ENCODE data around the gene TPI1. TPM values are rescaled to one million over a fixed set of nuclear protein-coding genes. Genes with fewer than 3 reads are reported as not detected.

TPI1 gene
- total and polyA plus RNA-seq, 4 donors = 190 to 547 (median 396) TPM

DNA sequence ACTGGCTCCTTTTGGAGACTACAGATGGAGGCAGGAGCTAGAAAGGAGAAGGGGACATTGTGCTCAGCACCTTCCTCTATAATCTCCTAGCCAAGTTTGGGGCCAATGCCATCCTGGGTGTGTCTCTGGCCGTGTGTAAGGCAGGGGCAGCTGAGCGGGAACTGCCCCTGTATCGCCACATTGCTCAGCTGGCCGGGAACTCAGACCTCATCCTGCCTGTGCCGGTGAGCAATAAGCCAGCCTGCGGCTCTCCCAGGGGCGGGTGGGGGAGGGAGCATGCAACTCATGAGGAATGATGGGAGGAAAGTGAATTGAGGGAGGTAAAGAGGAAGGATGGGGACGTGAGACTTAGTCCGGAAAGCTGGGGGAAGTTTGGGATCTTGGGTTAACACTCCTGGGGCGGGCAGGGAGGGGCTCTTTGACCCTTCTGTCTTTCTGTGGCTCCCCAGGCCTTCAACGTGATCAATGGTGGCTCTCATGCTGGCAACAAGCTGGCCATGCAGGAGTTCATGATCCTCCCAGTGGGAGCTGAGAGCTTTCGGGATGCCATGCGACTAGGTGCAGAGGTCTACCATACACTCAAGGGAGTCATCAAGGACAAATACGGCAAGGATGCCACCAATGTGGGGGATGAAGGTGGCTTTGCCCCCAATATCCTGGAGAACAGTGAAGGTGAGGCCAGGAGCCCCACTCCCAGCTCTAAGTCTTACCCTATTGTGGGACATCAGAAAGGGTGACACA lies 50.3 kb downstream of the TPI1 start:
- DNase-seq (ENCODE audit: low spot score) = no peak
- H3K27ac ChIP-seq (ENCODE audit: low read depth in 1 of 2, low read length in 2 of 2) = no peak overlapping the region
- H3K4me3 ChIP-seq (ENCODE audit: low read depth in 1 of 3, low read length in 3 of 3) = no peak overlapping the region
- H3K9ac ChIP-seq (ENCODE audit: low read depth in 1 of 2, low read length in 2 of 2) = no peak overlapping the region
- no peaks in the 10 kb centered on the region for H3K9me3 ChIP-seq (ENCODE audit: control insufficient read depth in 4 of 4, low read length in 3 of 4)
- peaks cover 3 to 13% (median 6%) of the 10 kb centered on the region in 4 donors for H3K4me1 ChIP-seq (ENCODE audit: control insufficient read depth in 4 of 4, insufficient read depth in 4 of 4, low read length in 3 of 4)
- WGBS = 90% methylated on average over 14 of the region's 14 CpGs
- no peaks in the 10 kb centered on the region for H3K36me3 ChIP-seq (ENCODE audit: control insufficient read depth in 4 of 4, insufficient read depth in 3 of 4, low read depth in 1 of 4, low read length in 3 of 4)
- peaks cover 0 to 6% (median 0%) of the 10 kb centered on the region in 4 donors for H3K27me3 ChIP-seq (ENCODE audit: control insufficient read depth in 4 of 4, insufficient read depth in 4 of 4, low read length in 3 of 4)
- no peak for TF ChIP-seq GABPA (IDR thresholded peaks at IDR 0.05 in 1 of 2, conservative IDR thresholded peaks at IDR 0.05 in 1 of 2)
- no peak for TF ChIP-seq FOXA1 (IDR thresholded peaks at IDR 0.05)
- TF ChIP-seq, protein P1, sequence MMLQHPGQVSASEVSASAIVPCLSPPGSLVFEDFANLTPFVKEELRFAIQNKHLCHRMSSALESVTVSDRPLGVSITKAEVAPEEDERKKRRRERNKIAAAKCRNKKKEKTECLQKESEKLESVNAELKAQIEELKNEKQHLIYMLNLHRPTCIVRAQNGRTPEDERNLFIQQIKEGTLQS (IDR thresholded peaks at IDR 0.05) = no peak
- no peak for TF ChIP-seq ZBTB33 (IDR thresholded peaks at IDR 0.05)
- no peak for TF ChIP-seq HNF4G (IDR thresholded peaks at IDR 0.05)
- no peak for TF ChIP-seq TAF1 (conservative IDR thresholded peaks at IDR 0.05)
- no peak for TF ChIP-seq RAD21 (IDR thresholded peaks at IDR 0.05)
- TF ChIP-seq SP1 (IDR thresholded peaks at IDR 0.05) = no peak

- Histone ChIP-seq H3K36me3 (ENCODE audit: control insufficient read depth in 4 of 4, insufficient read depth in 3 of 4, low read depth in 1 of 4, low read length in 3 of 4) (no peaks in the 10 kb centered on the region), H3K9ac (ENCODE audit: low read depth in 1 of 2, low read length in 2 of 2) (no peak overlapping the region), H3K4me3 (ENCODE audit: low read depth in 1 of 3, low read length in 3 of 3) (no peak overlapping the region), H3K27me3 (ENCODE audit: control insufficient read depth in 4 of 4, insufficient read depth in 4 of 4, low read length in 3 of 4) (peaks cover 0 to 6% (median 0%) of the 10 kb centered on the region in 4 donors), H3K4me1 (ENCODE audit: control insufficient read depth in 4 of 4, insufficient read depth in 4 of 4, low read length in 3 of 4) (peaks cover 0 to 16% (median 12%) of the 10 kb centered on the region in 4 donors), H3K9me3 (ENCODE audit: control insufficient read depth in 4 of 4, low read length in 3 of 4) (no peaks in the 10 kb centered on the region), H3K27ac (ENCODE audit: low read depth in 1 of 2, low read length in 2 of 2) (no peak overlapping the region)
- DNase-seq (ENCODE audit: low spot score) = no peak
- TF ChIP-seq FOXA1 (IDR thresholded peaks at IDR 0.05) (no peak), FOXA2 (IDR thresholded peaks at IDR 0.05) (no peak), EGR1 (IDR thresholded peaks at IDR 0.05; ENCODE audit: low read depth in 2 of 2) (no peak), RXRA (IDR thresholded peaks at IDR 0.05) (no peak), GABPA (IDR thresholded peaks at IDR 0.05 in 1 of 2, conservative IDR thresholded peaks at IDR 0.05 in 1 of 2) (no peak), TAF1 (conservative IDR thresholded peaks at IDR 0.05) (no peak), JUND (IDR thresholded peaks at IDR 0.05) (no peak), HNF4A (conservative IDR thresholded peaks at IDR 0.05) (no peak), SP1 (IDR thresholded peaks at IDR 0.05) (no peak), RAD21 (IDR thresholded peaks at IDR 0.05) (no peak), HNF4G (IDR thresholded peaks at IDR 0.05) (no peak), ZBTB33 (IDR thresholded peaks at IDR 0.05) (no peak)
- TF ChIP-seq, protein P2, sequence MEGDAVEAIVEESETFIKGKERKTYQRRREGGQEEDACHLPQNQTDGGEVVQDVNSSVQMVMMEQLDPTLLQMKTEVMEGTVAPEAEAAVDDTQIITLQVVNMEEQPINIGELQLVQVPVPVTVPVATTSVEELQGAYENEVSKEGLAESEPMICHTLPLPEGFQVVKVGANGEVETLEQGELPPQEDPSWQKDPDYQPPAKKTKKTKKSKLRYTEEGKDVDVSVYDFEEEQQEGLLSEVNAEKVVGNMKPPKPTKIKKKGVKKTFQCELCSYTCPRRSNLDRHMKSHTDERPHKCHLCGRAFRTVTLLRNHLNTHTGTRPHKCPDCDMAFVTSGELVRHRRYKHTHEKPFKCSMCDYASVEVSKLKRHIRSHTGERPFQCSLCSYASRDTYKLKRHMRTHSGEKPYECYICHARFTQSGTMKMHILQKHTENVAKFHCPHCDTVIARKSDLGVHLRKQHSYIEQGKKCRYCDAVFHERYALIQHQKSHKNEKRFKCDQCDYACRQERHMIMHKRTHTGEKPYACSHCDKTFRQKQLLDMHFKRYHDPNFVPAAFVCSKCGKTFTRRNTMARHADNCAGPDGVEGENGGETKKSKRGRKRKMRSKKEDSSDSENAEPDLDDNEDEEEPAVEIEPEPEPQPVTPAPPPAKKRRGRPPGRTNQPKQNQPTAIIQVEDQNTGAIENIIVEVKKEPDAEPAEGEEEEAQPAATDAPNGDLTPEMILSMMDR (IDR thresholded peaks at IDR 0.05; ENCODE audit: low read depth, low read length, missing input control) = no peak
- TF ChIP-seq, protein P3, sequence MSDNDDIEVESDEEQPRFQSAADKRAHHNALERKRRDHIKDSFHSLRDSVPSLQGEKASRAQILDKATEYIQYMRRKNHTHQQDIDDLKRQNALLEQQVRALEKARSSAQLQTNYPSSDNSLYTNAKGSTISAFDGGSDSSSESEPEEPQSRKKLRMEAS (IDR thresholded peaks at IDR 0.05) = no peak
- TF ChIP-seq, protein P1 (IDR thresholded peaks at IDR 0.05) = no peak
- 73% methylated on average over 7 of the region's 7 CpGs for WGBS
These were observed 52.3 kb downstream of the TPI1 start for GRCh38 chr12:6919588-6919987.

Other genes with a start within 250 kb of the TPI1 start
- gene LPAR5, start 231.6 kb upstream of the TPI1 start, total RNA-seq = 1 to 10 TPM in 1 of 2 donors, under 1 TPM in 1; 0.84 to 2.0 TPM
- 1 to 10 TPM in 1 of 2 donors, under 1 TPM in 1; 0.58 to 1.3 TPM for gene LPAR5, start 231.6 kb upstream of the TPI1 start, polyA plus RNA-seq
- gene ACRBP, start 220.1 kb upstream of the TPI1 start, total RNA-seq = 1 to 10 TPM in 1 of 2 donors, under 1 TPM in 1; 0.50 to 1.5 TPM
- gene ACRBP, start 220.1 kb upstream of the TPI1 start, polyA plus RNA-seq = under 1 TPM; 0.39 to 0.80 TPM
- gene ING4, start 204.4 kb upstream of the TPI1 start, total RNA-seq = 10 to 100 TPM; 14.9 to 15.5 TPM
- 10 to 100 TPM; 13.9 to 18.1 TPM for gene ING4, start 204.4 kb upstream of the TPI1 start, polyA plus RNA-seq
- 10 to 100 TPM in 1 of 2 donors, 1 to 10 TPM in 1; 8.5 to 11.5 TPM for gene ZNF384, start 178.2 kb upstream of the TPI1 start, total RNA-seq
- 10 to 100 TPM in 1 of 2 donors, 1 to 10 TPM in 1; 3.9 to 12.7 TPM for gene ZNF384, start 178.2 kb upstream of the TPI1 start, polyA plus RNA-seq
- not detected for gene PIANP, start 166.7 kb upstream of the TPI1 start, total RNA-seq
- gene PIANP, start 166.7 kb upstream of the TPI1 start, polyA plus RNA-seq = under 1 TPM in 1 of 2 donors, not detected in 1; 0.03 TPM
- gene COPS7A, start 143.5 kb upstream of the TPI1 start, total RNA-seq = 10 to 100 TPM; 26.0 to 31.3 TPM
- gene COPS7A, start 143.5 kb upstream of the TPI1 start, polyA plus RNA-seq = 10 to 100 TPM; 33.5 to 37.7 TPM
- gene MLF2, start 114.4 kb upstream of the TPI1 start, total RNA-seq = 100 to 1,000 TPM in 1 of 2 donors, 10 to 100 TPM in 1; 59.6 to 131 TPM
- gene MLF2, start 114.4 kb upstream of the TPI1 start, polyA plus RNA-seq = 100 to 1,000 TPM; 194 to 235 TPM
- 100 to 1,000 TPM in 1 of 2 donors, 10 to 100 TPM in 1; 26.3 to 106 TPM for gene PTMS, start 101.2 kb upstream of the TPI1 start, total RNA-seq
- 100 to 1,000 TPM; 103 to 261 TPM for gene PTMS, start 101.2 kb upstream of the TPI1 start, polyA plus RNA-seq
- gene LAG3, start 95.0 kb upstream of the TPI1 start, total RNA-seq = under 1 TPM; 0.14 to 0.42 TPM
- 1 to 10 TPM in 1 of 2 donors, under 1 TPM in 1; 0.53 to 1.2 TPM for gene LAG3, start 95.0 kb upstream of the TPI1 start, polyA plus RNA-seq
- gene CD4, start 78.0 kb upstream of the TPI1 start, total RNA-seq = 10 to 100 TPM; 22.5 to 44.8 TPM
- 10 to 100 TPM; 15.9 to 41.5 TPM for gene CD4, start 78.0 kb upstream of the TPI1 start, polyA plus RNA-seq
- 1 to 10 TPM in 1 of 2 donors, under 1 TPM in 1; 0.59 to 2.1 TPM for gene GPR162, start 45.7 kb upstream of the TPI1 start, total RNA-seq
- gene GPR162, start 45.7 kb upstream of the TPI1 start, polyA plus RNA-seq = 1 to 10 TPM; 1.4 to 2.4 TPM
- gene P3H3, start 39.1 kb upstream of the TPI1 start, total RNA-seq = 1 to 10 TPM; 1.5 to 1.9 TPM
- gene P3H3, start 39.1 kb upstream of the TPI1 start, polyA plus RNA-seq = 1 to 10 TPM in 1 of 2 donors, under 1 TPM in 1; 0.42 to 1.7 TPM
- under 1 TPM in 1 of 2 donors, not detected in 1; under 0.01 TPM for gene GNB3, start 26.6 kb upstream of the TPI1 start, total RNA-seq
- under 1 TPM in 1 of 2 donors, not detected in 1; 0.12 TPM for gene GNB3, start 26.6 kb upstream of the TPI1 start, polyA plus RNA-seq
- 10 to 100 TPM in 1 of 2 donors, under 1 TPM in 1; 0.25 to 26.0 TPM for gene CDCA3, start 16.2 kb upstream of the TPI1 start, total RNA-seq
- 1 to 10 TPM; 1.3 to 3.9 TPM for gene CDCA3, start 16.2 kb upstream of the TPI1 start, polyA plus RNA-seq
- gene USP5, start 15.4 kb upstream of the TPI1 start, total RNA-seq = 10 to 100 TPM; 39.8 to 41.0 TPM
- 10 to 100 TPM; 15.2 to 31.6 TPM for gene USP5, start 15.4 kb upstream of the TPI1 start, polyA plus RNA-seq
- 1 to 10 TPM; 3.2 to 4.3 TPM for gene SPSB2, start 5.8 kb downstream of the TPI1 start, total RNA-seq
- 1 to 10 TPM; 3.9 to 4.6 TPM for gene SPSB2, start 5.8 kb downstream of the TPI1 start, polyA plus RNA-seq
- 1 to 10 TPM; 2.0 to 3.6 TPM for gene LRRC23, start 37.3 kb downstream of the TPI1 start, total RNA-seq
- gene LRRC23, start 37.3 kb downstream of the TPI1 start, polyA plus RNA-seq = 1 to 10 TPM in 1 of 2 donors, under 1 TPM in 1; 0.92 to 2.3 TPM
- gene ENO2, start 47.0 kb downstream of the TPI1 start, total RNA-seq = 1 to 10 TPM; 1.1 to 3.1 TPM
- 1 to 10 TPM; 1.3 to 1.6 TPM for gene ENO2, start 47.0 kb downstream of the TPI1 start, polyA plus RNA-seq
- 10 to 100 TPM in 1 of 2 donors, 1 to 10 TPM in 1; 3.6 to 10.2 TPM for gene ATN1, start 60.4 kb downstream of the TPI1 start, total RNA-seq
- 10 to 100 TPM in 1 of 2 donors, 1 to 10 TPM in 1; 5.6 to 12.6 TPM for gene ATN1, start 60.4 kb downstream of the TPI1 start, polyA plus RNA-seq
- gene RNU7-1, start 76.3 kb downstream of the TPI1 start, total RNA-seq = not detected
- not detected for gene RNU7-1, start 76.3 kb downstream of the TPI1 start, polyA plus RNA-seq
- 10 to 100 TPM; 49.2 to 53.8 TPM for gene C12orf57, start 76.5 kb downstream of the TPI1 start, total RNA-seq
- gene C12orf57, start 76.5 kb downstream of the TPI1 start, polyA plus RNA-seq = 100 to 1,000 TPM in 1 of 2 donors, 10 to 100 TPM in 1; 77.7 to 193 TPM
- 10 to 100 TPM; 19.7 to 41.0 TPM for gene PTPN6, start 83.8 kb downstream of the TPI1 start, total RNA-seq
- 10 to 100 TPM; 15.2 to 19.4 TPM for gene PTPN6, start 83.8 kb downstream of the TPI1 start, polyA plus RNA-seq
- 10 to 100 TPM; 82.7 to 99.1 TPM for gene PHB2, start 103.1 kb downstream of the TPI1 start, total RNA-seq
- gene PHB2, start 103.1 kb downstream of the TPI1 start, polyA plus RNA-seq = 100 to 1,000 TPM; 107 to 133 TPM
- 10 to 100 TPM; 14.7 to 18.0 TPM for gene EMG1, start 103.4 kb downstream of the TPI1 start, total RNA-seq
- 10 to 100 TPM; 11.5 to 28.6 TPM for gene EMG1, start 103.4 kb downstream of the TPI1 start, polyA plus RNA-seq
- gene LPCAT3, start 150.9 kb downstream of the TPI1 start, total RNA-seq = 10 to 100 TPM; 57.7 to 96.5 TPM
- gene LPCAT3, start 150.9 kb downstream of the TPI1 start, polyA plus RNA-seq = 10 to 100 TPM; 41.9 to 96.3 TPM
- gene C1S, start 193.2 kb downstream of the TPI1 start, total RNA-seq = 1,000 to 10,000 TPM in 1 of 2 donors, 100 to 1,000 TPM in 1; 267 to 2,029 TPM
- gene C1S, start 193.2 kb downstream of the TPI1 start, polyA plus RNA-seq = 1,000 to 10,000 TPM; 1,439 to 1,696 TPM
- gene C1R, start 224.9 kb downstream of the TPI1 start, total RNA-seq = 1,000 to 10,000 TPM in 1 of 2 donors, 100 to 1,000 TPM in 1; 211 to 1,249 TPM
- 1,000 to 10,000 TPM; 1,058 to 1,822 TPM for gene C1R, start 224.9 kb downstream of the TPI1 start, polyA plus RNA-seq
- gene C1RL, start 241.7 kb downstream of the TPI1 start, total RNA-seq = 100 to 1,000 TPM in 1 of 2 donors, 10 to 100 TPM in 1; 67.5 to 188 TPM
- 100 to 1,000 TPM; 104 to 145 TPM for gene C1RL, start 241.7 kb downstream of the TPI1 start, polyA plus RNA-seq

Data from liver (tissue), 9 donors.